Measurements from ENCODE around the gene HIVEP1. TPM values are rescaled to one million over a fixed set of nuclear protein-coding genes. Genes with fewer than 3 reads are reported as not detected.

HIVEP1 gene
- total and polyA plus RNA-seq, 2 of the 13 experiments (the other 11 are each of a cell fraction or from before 2014, with no cell fraction given) = 7.4 to 9.9 TPM

DNA sequence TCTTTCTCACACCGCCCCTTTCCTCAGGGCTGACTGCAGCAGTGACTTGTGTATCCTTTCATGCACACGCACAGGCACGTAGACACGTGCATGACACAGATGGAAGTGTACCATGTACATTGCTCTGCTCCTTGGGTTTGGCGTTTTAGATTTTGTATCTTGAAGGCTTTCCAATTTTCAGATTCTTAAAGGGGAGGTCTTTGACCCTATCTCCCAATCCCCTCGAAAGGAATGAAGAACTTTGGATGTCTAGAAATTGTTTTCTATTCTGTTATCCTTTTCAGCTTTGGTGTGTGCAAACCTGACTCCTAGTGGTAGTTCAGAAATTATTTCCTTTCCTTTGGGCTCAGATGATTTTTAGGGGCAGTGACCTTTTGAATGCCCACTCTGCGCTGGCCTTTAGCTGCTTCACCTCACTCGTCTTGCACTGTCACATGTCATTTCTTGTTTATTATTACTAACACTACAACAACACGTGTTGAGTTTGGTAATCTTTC lies 63.0 kb downstream of the HIVEP1 start (continued):
- TF ChIP-seq, protein P1, sequence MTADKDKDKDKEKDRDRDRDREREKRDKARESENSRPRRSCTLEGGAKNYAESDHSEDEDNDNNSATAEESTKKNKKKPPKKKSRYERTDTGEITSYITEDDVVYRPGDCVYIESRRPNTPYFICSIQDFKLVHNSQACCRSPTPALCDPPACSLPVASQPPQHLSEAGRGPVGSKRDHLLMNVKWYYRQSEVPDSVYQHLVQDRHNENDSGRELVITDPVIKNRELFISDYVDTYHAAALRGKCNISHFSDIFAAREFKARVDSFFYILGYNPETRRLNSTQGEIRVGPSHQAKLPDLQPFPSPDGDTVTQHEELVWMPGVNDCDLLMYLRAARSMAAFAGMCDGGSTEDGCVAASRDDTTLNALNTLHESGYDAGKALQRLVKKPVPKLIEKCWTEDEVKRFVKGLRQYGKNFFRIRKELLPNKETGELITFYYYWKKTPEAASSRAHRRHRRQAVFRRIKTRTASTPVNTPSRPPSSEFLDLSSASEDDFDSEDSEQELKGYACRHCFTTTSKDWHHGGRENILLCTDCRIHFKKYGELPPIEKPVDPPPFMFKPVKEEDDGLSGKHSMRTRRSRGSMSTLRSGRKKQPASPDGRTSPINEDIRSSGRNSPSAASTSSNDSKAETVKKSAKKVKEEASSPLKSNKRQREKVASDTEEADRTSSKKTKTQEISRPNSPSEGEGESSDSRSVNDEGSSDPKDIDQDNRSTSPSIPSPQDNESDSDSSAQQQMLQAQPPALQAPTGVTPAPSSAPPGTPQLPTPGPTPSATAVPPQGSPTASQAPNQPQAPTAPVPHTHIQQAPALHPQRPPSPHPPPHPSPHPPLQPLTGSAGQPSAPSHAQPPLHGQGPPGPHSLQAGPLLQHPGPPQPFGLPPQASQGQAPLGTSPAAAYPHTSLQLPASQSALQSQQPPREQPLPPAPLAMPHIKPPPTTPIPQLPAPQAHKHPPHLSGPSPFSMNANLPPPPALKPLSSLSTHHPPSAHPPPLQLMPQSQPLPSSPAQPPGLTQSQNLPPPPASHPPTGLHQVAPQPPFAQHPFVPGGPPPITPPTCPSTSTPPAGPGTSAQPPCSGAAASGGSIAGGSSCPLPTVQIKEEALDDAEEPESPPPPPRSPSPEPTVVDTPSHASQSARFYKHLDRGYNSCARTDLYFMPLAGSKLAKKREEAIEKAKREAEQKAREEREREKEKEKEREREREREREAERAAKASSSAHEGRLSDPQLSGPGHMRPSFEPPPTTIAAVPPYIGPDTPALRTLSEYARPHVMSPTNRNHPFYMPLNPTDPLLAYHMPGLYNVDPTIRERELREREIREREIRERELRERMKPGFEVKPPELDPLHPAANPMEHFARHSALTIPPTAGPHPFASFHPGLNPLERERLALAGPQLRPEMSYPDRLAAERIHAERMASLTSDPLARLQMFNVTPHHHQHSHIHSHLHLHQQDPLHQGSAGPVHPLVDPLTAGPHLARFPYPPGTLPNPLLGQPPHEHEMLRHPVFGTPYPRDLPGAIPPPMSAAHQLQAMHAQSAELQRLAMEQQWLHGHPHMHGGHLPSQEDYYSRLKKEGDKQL (CRISPR knock-in tag; IDR thresholded peaks at IDR 0.05; ENCODE audit: low read depth) = no peak
- no peak for TF ChIP-seq ZNF614 (CRISPR knock-in tag; IDR thresholded peaks at IDR 0.05; ENCODE audit: borderline replicate concordance)
- TF ChIP-seq ZNF17 (CRISPR knock-in tag; IDR thresholded peaks at IDR 0.05) = no peak
- no peak for TF ChIP-seq NCOA5 (CRISPR knock-in tag; IDR thresholded peaks at IDR 0.05)
- TF ChIP-seq DPF2 (CRISPR knock-in tag; IDR thresholded peaks at IDR 0.05; ENCODE audit: borderline replicate concordance, low read depth) = no peak
- TF ChIP-seq, protein P2, sequence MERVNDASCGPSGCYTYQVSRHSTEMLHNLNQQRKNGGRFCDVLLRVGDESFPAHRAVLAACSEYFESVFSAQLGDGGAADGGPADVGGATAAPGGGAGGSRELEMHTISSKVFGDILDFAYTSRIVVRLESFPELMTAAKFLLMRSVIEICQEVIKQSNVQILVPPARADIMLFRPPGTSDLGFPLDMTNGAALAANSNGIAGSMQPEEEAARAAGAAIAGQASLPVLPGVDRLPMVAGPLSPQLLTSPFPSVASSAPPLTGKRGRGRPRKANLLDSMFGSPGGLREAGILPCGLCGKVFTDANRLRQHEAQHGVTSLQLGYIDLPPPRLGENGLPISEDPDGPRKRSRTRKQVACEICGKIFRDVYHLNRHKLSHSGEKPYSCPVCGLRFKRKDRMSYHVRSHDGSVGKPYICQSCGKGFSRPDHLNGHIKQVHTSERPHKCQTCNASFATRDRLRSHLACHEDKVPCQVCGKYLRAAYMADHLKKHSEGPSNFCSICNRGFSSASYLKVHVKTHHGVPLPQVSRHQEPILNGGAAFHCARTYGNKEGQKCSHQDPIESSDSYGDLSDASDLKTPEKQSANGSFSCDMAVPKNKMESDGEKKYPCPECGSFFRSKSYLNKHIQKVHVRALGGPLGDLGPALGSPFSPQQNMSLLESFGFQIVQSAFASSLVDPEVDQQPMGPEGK (CRISPR knock-in tag; IDR thresholded peaks at IDR 0.05) = no peak
- no peak for TF ChIP-seq HMG20B (CRISPR knock-in tag; conservative IDR thresholded peaks at IDR 0.05)
- TF ChIP-seq KLF13 (CRISPR knock-in tag; IDR thresholded peaks at IDR 0.05) = no peak
- TF ChIP-seq SNRNP70 (IDR thresholded peaks at IDR 0.05; ENCODE audit: low read depth, low read length) = no peak
- no peak for TF ChIP-seq ZNF644 (CRISPR knock-in tag; IDR thresholded peaks at IDR 0.05; ENCODE audit: low read depth)
- TF ChIP-seq, protein P3, sequence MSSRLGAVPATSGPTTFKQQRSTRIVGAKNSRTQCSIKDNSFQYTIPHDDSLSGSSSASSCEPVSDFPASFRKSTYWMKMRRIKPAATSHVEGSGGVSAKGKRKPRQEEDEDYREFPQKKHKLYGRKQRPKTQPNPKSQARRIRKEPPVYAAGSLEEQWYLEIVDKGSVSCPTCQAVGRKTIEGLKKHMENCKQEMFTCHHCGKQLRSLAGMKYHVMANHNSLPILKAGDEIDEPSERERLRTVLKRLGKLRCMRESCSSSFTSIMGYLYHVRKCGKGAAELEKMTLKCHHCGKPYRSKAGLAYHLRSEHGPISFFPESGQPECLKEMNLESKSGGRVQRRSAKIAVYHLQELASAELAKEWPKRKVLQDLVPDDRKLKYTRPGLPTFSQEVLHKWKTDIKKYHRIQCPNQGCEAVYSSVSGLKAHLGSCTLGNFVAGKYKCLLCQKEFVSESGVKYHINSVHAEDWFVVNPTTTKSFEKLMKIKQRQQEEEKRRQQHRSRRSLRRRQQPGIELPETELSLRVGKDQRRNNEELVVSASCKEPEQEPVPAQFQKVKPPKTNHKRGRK (CRISPR knock-in tag; IDR thresholded peaks at IDR 0.05) = no peak
- TF ChIP-seq, protein P4, sequence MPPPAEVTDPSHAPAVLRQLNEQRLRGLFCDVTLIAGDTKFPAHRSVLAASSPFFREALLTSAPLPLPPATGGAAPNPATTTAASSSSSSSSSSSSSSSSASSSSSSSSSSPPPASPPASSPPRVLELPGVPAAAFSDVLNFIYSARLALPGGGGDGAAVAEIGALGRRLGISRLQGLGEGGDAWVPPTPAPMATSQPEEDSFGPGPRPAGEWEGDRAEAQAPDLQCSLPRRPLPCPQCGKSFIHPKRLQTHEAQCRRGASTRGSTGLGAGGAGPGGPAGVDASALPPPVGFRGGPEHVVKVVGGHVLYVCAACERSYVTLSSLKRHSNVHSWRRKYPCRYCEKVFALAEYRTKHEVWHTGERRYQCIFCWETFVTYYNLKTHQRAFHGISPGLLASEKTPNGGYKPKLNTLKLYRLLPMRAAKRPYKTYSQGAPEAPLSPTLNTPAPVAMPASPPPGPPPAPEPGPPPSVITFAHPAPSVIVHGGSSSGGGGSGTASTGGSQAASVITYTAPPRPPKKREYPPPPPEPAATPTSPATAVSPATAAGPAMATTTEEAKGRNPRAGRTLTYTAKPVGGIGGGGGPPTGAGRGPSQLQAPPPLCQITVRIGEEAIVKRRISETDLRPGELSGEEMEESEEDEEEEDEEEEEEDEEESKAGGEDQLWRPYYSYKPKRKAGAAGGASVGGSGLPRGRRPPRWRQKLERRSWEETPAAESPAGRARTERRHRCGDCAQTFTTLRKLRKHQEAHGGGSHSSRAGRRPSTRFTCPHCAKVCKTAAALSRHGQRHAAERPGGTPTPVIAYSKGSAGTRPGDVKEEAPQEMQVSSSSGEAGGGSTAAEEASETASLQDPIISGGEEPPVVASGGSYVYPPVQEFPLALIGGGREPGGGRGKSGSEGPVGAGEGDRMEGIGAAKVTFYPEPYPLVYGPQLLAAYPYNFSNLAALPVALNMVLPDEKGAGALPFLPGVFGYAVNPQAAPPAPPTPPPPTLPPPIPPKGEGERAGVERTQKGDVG (CRISPR knock-in tag; IDR thresholded peaks at IDR 0.05; ENCODE audit: borderline replicate concordance) = no peak
- no peak for TF ChIP-seq PTBP1 (IDR thresholded peaks at IDR 0.05; ENCODE audit: low read depth, low read length, poor library complexity, severe bottlenecking)
- TF ChIP-seq, protein P5, sequence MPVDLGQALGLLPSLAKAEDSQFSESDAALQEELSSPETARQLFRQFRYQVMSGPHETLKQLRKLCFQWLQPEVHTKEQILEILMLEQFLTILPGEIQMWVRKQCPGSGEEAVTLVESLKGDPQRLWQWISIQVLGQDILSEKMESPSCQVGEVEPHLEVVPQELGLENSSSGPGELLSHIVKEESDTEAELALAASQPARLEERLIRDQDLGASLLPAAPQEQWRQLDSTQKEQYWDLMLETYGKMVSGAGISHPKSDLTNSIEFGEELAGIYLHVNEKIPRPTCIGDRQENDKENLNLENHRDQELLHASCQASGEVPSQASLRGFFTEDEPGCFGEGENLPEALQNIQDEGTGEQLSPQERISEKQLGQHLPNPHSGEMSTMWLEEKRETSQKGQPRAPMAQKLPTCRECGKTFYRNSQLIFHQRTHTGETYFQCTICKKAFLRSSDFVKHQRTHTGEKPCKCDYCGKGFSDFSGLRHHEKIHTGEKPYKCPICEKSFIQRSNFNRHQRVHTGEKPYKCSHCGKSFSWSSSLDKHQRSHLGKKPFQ (CRISPR knock-in tag; IDR thresholded peaks at IDR 0.05; ENCODE audit: insufficient replicate concordance) = no peak

Data from HepG2 (cell line).